Activated CD8-positive, alpha-beta memory T cell treated with anti-CD3 and anti-CD28 coated beads, Interleukin-2, amount 50 U/mL, for 1 hour (primary cell): ENCODE results near the gene OSBPL7.

Experiments used
- DNase-seq: peaks from one replicate; pipeline ENCODE4 v3.0.0-alpha.2; 2020; ENCODE audit errors: extremely low read depth

OSBPL7 gene

DNA sequence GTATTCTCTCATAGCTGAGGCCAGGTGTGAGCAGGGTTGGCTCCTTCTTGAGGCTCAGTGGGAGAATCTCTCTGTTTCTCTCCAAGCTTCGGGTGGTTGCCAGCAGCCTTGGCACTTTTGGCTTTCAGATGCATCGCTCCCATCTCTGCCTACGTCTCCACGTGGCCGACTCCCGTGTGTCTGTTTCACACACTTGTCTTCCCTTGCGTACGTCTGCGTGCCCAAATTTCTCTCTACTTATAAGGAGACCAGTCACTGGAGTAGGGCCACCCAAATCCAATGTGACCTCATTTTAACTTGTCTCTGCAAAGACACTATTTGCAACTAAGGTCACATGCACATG is 14.7 kb downstream of the OSBPL7 start:
- no peak for DNase-seq

DNA sequence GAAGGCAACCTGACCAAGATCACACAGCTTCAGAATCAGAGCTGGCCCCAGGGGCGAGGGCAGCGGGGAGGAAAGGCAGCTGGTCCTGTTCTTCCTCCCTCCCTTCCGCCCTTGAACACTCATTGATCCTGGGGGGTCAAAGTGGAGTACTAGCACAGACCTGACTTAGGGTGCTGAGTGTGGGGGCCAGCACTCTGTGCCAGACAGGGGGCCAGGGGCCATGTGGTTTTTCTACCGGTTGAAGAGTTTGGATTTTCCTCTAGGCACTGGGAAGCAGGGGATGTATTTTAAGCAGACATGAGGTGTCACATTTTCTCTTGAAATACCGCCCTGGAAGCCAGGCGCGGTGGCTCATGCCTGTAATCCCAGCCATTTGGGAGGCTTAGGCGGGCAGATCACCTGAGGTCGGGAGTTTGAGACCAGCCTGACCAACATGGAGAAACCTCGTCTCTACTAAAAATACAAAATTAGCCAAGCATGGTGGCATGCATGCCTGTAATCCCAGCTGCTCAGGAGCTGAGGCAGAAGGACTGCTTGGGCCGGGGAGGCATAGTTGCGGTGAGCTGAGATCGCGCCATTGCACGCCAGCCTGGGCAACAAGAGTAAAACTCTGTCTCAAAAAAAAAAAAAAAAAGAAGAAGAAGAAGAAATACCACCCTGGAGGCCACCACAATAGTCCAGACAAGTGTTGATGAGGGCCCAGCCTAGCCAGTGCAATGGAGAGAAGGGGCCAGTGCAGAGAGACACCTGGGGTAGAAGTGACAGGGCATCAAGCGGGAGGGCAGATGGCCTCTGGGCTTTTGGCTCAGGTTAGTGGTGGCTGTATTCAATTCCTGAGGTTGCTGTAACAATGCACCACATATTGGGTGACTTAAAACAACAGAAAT is 15.3 kb downstream of the OSBPL7 start:
- no peak for DNase-seq

DNA sequence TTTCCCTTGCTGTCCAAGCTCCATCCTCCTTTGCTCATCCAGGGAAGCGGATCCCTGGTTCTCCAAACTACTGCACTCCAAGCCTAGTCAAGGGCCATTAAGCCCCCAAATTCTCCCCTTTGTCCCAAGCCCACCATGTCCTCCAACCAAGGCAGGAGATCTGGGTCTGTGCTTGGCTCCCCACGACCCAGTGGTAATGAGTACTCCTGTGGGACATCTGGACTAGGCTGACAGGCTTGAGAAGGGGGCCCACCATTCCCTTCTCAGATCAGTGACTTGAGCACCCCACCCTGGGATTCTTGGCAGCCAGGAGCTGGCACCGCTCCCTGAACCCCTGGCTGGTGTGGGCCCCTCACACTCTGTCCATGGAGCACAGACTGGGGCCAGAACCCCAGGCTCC is 17.1 kb downstream of the OSBPL7 start:
- no peak for DNase-seq

DNA sequence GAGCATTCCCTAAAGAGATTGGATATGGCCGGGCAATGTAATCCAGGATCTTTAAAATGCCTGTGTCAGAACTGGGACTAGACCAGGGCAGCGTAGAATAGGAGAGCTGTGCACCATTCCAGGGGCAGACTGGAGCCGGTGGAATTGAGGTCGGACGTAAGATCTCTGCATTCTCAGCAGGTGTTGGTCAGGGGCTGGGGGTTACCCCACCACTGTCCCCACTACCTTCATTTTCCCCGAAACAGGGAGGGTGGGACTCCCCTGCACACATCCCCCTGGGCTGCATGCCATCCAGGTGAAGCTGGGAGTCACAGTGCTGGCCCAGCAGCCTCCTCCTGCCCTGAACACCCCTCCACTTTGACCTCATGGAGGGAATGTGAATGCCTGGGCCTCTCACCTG is 17.8 kb downstream of the OSBPL7 start:
- no peak for DNase-seq

DNA sequence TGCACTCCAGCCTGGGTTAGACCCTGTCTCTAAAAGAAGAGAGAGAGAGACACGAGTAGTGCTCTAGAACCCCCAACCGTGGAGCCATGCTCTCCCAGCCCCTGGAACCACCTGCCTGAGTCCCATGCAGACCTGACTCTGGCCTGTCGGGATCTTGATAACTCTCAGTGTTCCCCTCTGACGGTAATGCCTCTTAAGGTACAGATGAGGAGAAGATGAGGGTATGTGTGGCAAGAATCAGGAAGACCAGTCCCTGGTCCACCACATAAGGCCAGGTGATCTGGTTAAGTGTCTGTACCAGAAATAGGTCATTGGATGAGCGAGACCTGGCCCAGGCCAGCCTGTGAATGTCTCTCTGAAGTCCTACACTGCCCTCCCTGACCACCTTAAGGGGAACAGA is 18.4 kb downstream of the OSBPL7 start:
- DNase-seq, result no peak

DNA sequence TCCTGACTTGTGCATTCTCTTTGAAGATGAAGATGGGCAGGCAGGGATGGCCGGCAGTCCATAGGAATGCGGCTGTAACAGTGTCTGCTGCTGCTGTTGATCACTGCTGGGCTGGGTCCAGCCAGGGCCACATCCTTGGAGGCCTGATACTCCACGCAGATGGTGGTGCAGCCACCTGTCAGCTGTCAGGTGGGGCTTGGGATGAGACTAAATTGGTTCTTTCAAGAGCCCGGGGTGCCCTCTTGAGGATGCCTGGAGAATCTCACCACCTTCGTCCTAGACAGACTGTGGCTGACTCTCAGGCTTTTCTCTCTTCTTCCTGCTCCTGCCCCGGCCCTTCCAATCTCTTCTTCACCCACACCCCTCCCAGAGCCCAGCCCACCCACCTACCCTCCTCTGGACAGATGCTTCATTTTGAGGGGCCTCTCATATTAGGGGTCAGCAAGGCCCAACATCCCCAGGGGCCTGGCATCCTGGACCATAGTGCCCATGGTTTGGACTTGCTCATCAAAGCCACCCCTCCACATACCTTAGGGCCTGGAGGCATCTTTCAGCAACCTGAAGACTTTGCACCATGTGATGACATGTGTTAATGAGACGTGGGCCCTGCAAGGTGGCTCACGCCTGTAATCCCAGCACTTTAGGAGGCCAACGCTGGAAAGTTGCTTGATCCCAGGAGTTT is 19.1 kb downstream of the OSBPL7 start:
- DNase-seq, result no peak

DNA sequence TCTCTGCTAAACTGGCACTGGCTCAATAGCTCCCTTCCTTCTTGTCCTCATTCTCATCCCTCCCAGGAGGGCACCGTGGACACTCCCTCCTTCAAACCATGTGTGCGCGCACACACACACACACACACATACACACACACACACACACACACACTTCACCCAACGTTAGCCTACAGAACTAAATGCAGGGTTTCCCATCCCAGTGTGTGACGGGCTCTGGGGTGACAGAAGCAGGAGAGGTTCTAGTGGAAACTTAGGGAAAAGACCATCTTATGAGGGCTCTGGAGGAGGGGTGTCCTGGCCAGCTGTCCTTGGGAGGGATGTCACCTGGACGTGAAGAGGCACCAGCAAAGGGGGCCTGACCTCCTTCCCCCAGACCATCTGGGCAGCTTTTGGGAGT is 19.7 kb downstream of the OSBPL7 start:
- DNase-seq, result no peak

DNA sequence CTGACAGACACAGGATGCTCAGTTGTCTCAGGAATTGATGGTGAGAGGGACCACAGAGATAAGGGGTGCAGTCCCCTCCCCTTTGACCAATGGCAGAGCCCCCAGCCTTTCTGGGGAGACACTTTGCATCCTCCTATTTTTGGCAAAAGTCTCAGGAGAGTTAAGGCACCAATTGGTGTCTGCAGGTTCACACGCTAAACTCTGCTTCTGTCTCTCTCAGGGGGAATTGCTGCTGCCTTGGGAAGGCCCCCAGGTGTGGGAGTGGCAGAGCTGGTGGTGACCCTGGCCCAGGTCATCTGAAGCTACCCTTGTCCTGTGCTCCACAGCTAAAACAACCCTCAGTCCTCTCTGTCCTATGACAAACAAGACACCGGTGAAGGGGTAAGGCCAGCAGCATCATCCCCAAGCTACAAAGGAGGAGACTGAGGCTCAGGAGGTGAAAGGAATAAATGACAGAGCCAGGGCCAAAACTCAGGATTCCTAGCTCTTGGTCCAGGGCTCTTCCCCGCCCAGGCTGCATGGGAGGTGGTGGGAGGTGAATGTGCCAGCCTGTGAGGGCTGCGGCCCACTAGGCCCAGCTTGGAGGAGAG is 20.3 kb downstream of the OSBPL7 start:
- no peak for DNase-seq

DNA sequence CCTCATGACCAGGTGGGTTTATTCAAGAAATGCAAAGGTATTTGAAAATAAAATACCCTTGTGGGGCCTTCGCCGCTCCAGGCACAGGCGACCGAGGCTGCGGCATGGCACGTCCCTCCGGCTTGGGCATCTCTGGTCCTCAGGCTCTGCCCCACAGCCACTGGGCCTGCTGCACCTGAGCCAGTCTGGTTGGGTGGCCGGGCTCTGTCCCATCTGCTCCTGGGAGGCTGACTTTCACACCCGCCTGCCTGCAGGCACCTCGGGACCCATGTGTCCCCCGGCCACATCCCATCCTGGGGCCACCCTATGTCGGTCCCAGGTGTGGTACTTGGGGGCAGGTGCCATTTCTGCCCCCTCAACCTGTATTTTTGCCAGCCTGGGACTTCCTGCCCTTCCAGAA is 20.9 kb downstream of the OSBPL7 start:
- DNase-seq, result no peak

DNA sequence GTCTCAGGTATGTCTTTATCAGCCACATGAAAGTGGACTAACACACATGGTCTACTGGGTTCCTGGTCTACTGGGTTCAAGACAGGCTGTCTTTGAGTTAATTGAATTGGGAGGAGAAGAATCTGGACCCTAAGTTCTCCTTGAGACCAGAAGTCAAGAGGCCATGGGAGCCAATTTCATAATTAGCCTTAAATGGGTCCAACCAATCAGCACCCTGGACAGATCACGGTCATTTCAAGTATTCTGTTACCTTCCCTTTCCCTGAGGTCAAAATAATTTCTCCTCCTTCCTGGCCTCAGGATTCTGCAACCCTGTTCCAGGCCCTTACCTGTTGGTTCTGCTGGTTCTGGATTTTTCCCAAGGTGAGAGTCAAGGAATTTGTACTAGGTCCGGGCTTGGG is 23.8 kb downstream of the OSBPL7 start:
- DNase-seq, result no peak

DNA sequence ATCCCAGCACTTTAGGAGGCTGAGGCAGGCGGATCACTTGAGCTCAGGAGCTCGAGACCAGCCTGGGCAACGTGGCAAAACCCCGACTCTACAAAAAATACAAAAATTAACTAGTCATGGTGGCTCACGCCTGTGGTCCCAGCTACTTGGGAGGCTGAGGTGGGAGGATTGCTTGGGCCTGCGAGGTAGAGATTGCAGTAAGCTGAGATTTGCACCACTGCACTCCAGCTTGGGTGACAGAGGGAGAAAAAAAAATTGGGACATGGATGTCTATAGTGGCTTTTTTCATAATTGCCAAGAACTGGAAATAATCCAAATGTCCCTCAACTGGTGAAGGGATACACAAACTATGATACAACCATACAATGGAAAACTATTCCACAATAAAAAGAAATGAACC is 28.6 kb downstream of the OSBPL7 start:
- DNase-seq, result no peak

DNA sequence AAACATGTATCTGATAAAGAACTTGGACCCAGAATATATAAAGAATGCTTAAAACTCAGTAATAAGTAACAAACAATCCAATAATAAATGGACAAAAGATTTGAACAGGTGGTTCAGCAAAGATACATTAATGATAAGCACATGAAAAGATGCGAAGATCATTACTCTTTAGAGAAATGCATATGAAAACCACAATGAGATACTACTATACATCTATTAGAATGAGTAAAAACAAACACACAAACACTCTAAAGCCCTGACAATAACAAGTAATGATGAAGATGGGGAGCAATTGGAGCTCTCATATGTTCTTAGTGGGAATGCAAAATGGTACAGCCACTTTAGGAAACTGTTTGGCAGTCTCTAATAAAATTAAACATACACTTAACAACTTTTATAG is 29.1 kb downstream of the OSBPL7 start:
- DNase-seq, result no peak

DNA sequence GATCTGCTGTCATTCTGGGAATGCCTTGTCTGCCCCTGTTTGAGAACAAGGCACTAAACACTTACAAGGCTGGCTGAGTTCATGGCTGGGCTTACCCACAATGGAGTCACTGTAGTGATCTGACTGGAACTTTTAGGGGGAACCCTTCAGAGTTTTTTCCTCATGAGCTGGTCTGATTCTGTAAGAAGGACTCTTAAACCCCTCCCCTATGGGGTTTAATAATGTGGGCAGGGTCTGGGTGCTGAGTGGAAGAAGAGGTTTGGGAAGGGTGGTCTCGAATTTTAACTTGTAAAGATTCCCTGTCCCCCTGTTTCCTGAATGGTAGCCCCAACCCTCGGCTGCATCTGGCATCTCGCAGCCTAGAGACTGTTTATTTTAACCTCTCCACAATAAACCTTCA is 30.6 kb downstream of the OSBPL7 start:
- no peak for DNase-seq

DNA sequence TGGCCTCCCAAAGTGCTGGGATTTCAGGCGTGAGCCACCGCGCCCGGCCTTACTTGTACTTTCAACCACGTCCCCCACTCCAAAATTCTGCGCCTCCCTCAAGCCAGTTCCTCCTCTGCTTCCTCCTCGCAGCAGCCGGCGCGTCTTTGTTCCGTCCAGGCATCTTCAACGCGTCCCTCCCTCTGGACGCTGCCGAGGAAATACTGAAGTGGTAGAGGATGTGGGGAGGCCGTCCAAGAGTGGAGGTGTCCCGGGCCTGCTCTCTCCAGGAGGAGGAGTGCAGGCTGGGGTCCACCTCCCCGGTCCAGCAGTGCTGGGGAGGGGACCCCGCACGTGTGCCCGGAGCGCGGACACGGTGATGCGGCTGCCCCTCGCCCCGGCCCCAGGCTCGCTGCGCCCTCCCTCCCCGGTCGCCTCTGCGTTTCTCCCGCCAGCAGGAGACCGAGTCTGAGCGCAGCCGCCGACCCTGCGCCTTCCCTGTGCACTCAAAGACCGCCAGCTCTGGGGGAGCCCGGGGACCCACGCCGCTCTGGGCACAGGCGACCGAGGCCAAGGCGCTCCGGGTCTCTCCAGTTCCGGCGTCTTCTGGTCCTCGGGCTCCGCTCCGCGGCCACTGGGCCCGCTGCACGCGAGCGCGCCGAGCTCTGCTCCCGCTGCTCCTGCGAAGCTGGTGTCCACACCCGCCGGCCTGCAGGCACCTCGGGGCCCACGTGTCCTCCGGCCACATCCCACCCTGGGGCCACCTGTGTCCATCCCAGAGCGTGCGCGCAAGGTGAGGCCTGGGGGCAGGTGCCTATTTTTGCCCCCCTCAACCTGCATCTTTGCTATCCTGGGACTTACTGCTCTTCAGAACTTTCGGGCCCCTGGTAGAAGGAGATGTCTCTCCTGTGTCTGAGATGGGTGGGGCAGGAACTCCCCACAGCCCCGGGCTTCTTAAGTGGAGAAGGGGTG is 31.7 kb downstream of the OSBPL7 start:
- DNase-seq, result no peak

DNA sequence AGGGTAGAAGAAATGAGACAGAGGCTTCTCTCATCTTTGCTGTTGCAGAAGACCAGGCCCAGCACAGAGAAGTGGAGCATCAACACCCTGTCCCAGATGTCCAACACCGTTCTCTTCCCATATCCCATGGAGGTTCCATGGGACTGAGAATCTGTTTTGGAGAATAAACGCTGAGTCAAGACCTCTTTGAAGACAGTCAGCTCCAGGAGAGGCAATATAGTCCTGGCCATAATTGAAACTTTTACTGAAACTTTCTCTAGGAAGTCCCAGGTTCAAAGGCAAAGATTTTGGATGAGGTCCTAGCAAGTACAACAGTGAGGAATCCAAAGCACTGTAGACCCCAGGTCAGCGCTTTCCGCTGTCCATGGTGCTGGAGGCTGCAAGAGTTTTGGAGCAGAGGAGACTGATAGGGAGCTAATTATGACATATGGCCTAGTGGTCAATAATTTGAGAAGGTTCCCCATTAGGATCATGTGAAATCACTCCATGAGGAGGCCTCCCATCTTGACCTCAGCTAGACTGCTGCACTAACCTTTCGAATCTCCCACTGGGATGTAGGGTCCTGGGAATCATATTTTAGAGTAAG is 36.0 kb downstream of the OSBPL7 start:
- DNase-seq, result no peak

DNA sequence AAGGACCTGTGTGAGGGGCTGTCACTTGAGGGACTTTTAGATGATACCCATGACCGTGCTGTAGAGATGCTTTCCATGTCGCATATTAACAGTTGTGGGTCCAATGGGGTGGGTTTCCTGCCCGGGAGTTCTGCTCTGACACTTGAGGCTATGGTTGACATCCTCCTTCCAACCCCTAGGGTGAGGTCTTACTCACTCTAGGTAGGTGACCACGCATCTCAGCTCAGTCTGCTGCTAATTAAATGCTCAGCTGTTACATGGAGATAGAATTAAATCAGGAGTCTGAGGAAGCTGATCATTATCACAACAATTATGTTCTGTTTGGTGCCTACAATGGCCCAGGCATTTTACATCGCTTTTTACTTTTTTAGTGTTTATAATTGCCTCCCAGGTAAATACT is 40.2 kb downstream of the OSBPL7 start:
- no peak for DNase-seq

DNA sequence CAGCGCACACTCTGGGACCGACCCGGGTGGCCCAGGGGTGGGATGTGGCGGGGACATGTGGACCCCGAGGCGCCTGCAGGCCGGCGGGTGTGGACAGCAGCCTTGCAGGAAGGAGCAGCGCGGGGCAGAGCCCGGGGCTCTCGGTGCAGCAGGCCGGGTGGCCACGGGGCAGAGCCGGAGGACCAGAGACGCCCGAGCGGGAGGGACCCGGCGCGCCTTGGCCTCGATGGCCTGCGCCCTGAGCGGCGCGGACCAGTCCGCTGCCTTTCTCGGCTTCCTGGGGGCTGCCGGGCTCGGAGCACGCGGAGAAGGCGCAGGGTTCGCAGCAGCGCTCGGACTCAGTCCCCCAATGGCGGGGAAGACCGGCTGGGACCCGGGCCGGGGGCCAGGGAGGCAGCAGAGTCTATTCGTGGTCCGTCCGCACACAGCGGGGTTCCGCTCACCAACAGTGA is 43.4 kb downstream of the OSBPL7 start:
- DNase-seq, result no peak

DNA sequence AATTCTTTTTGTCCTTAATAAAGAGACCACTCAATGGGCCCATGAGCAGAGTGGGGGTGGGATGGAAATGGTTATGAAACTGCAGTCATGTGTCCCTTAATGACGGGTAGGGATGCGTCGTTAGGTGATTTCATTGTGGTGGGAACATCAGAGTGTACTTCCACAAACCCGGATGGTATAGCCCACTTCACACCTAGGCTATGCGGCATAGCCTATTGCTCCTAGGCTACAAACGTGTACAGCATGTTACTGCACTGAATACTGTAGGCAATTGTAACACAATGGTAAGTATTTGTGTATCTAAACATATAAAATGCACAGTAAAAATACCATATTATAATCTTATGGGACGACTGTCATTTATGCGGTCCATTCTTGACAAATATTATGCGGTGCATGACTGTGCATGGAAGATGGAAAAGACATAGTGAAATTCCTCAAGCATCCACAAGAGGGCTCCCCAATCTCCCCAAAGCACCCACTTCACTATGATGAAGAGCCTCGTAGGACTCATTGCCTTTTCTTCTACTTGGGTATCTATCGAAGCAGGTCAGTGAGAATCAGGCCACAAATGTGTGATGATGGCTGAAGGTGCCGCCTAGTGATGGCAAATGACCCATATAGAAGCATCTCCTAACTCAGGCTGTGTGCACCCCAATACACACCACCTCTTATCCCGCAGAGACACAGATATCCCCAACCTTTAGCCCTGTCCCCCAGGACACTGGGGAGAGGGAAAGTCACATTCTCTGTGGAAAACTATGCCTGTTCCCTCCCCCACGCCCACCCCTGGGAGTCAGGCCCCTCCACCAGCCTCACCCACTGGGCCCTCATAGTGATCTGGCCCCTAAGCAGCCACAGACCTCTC is 45.0 kb downstream of the OSBPL7 start:
- peak; percentile 18 for DNase-seq

DNA sequence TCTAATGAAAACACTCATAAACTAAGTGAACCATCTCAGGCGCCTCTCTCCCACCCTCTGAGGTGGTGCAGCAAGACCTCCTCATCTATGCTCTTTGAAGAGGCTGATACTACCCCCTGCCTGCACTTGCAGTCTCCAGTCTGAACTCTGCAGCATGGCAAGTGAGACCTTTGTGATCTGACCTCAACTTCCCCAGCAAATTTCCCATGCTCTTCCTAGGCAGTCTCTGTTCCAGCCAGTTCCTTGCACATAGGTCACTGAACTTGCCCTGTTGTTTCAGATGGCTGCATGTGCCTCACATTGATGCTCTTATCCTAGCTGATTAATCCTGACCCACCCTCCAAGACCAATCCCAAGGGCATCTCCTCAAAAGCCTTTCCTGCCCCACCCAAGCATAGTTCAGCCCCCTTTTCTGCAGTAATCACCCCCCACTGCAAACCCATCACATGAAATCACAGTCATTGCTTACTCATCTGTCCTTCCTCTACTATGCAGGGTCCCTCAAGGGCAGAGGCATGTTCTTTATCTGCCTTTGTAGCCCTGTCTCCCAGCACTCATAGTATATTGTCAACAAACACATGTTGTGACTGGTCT is 46.5 kb downstream of the OSBPL7 start:
- DNase-seq, result no peak

DNA sequence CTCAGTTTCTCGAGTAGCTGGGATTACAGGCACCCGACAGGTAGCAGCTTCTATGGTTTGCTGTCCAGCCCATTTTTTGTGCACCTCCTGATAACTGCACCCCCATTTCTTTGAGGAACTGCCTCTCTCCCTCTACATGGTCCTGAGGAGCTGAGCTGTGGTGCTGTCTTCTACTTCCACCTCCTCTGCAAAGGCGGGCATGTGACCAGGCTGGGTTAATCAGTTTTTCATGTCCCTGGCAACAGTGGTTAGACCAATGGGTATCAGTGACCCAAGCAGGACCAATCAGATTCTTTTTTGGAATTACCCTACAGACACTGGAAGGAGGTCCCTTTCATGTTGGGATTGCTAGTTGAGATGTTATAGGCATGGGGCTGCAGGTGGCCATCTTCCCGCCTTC is 47.3 kb downstream of the OSBPL7 start:
- no peak for DNase-seq
